HEK293 (cell line): Measurements from ENCODE around the gene RMP24.
A peak's percentile ranks its signal among the peaks of the same experiment; 100 is the strongest.

Source experiments
- BCL6B ChIP-seq: fragments of 450-650 bp; formaldehyde crosslinking; IDR thresholded peaks from 2 replicates; pipeline ENCODE4 v1.5.1; 2017; ENCODE audit warnings: missing biosample characterization, missing genetic modification characterization
- GLI2 ChIP-seq: fragments of 450-650 bp; formaldehyde crosslinking; IDR thresholded peaks from 2 replicates; pipeline ENCODE4; 2017; ENCODE audit warnings: missing biosample characterization, missing genetic modification characterization, low read depth, borderline replicate concordance
- GLI4 ChIP-seq: fragments of 450-650 bp; formaldehyde crosslinking; IDR thresholded peaks from 2 replicates; pipeline ENCODE4 v1.5.1; 2016; ENCODE audit warnings: missing biosample characterization, missing genetic modification characterization
- KLF1 ChIP-seq: fragments of 450-650 bp; formaldehyde crosslinking; IDR thresholded peaks from 2 replicates; pipeline ENCODE4 v1.5.1; 2016; ENCODE audit warnings: missing biosample characterization, missing genetic modification characterization
- SETDB1 ChIP-seq: IDR thresholded peaks from one replicate; pipeline ENCODE4 v1.6.1; 2017; ENCODE audit warnings: mild to moderate bottlenecking, low read length, moderate library complexity, mixed read lengths; ENCODE audit not compliant: insufficient read length
- TRIM28 ChIP-seq: IDR thresholded peaks from 2 replicates; pipeline ENCODE4 v1.6.1; 2011; ENCODE audit warnings: low read length, control low read depth, borderline replicate concordance
- YY2 ChIP-seq: fragments of 450-650 bp; formaldehyde crosslinking; IDR thresholded peaks from 2 replicates; pipeline ENCODE4 v1.5.1; 2016; ENCODE audit warnings: missing biosample characterization, missing genetic modification characterization
- ZBTB17 ChIP-seq: fragments of 450-650 bp; formaldehyde crosslinking; IDR thresholded peaks from 2 replicates; pipeline ENCODE4 v1.5.1; 2016; ENCODE audit warnings: missing biosample characterization, missing genetic modification characterization
- ZBTB20 ChIP-seq: fragments of 450-650 bp; formaldehyde crosslinking; IDR thresholded peaks from 2 replicates; pipeline ENCODE4 v1.5.1; 2016; ENCODE audit warnings: missing biosample characterization, missing genetic modification characterization
- ZBTB21 ChIP-seq: fragments of 450-650 bp; formaldehyde crosslinking; IDR thresholded peaks from 2 replicates; pipeline ENCODE4 v1.5.1; 2017; ENCODE audit warnings: missing biosample characterization, missing genetic modification characterization
- ZBTB26 ChIP-seq: fragments of 450-650 bp; formaldehyde crosslinking; optimal IDR thresholded peaks from 2 replicates; pipeline ENCODE3; 2016; ENCODE audit warnings: missing biosample characterization, mild to moderate bottlenecking, missing genetic modification characterization
- ZBTB8A ChIP-seq: fragments of 450-650 bp; formaldehyde crosslinking; IDR thresholded peaks from 2 replicates; pipeline ENCODE4 v1.5.1; 2016; ENCODE audit warnings: missing biosample characterization, missing genetic modification characterization
- ZFP37 ChIP-seq: fragments of 450-650 bp; formaldehyde crosslinking; IDR thresholded peaks from 2 replicates; pipeline ENCODE4 v1.5.1; 2016; ENCODE audit warnings: missing biosample characterization, missing genetic modification characterization
- ZNF157 ChIP-seq: fragments of 450-650 bp; formaldehyde crosslinking; IDR thresholded peaks from 2 replicates; pipeline ENCODE4 v1.5.1; 2016; ENCODE audit warnings: missing biosample characterization, missing genetic modification characterization
- ZNF175 ChIP-seq: fragments of 450-650 bp; formaldehyde crosslinking; IDR thresholded peaks from 2 replicates; pipeline ENCODE4 v1.5.1; 2016; ENCODE audit warnings: missing biosample characterization, missing genetic modification characterization
- ZNF19 ChIP-seq: fragments of 450-650 bp; formaldehyde crosslinking; IDR thresholded peaks from 2 replicates; pipeline ENCODE4; 2016; ENCODE audit warnings: missing biosample characterization, missing genetic modification characterization, low read depth
- ZNF223 ChIP-seq: fragments of 450-650 bp; formaldehyde crosslinking; IDR thresholded peaks from 2 replicates; pipeline ENCODE4 v1.5.1; 2016; ENCODE audit warnings: missing biosample characterization, missing genetic modification characterization
- ZNF239 ChIP-seq: fragments of 450-650 bp; formaldehyde crosslinking; IDR thresholded peaks from 2 replicates; pipeline ENCODE4 v1.5.1; 2016; ENCODE audit warnings: missing biosample characterization, missing genetic modification characterization
- ZNF266 ChIP-seq: fragments of 450-650 bp; formaldehyde crosslinking; IDR thresholded peaks from 2 replicates; pipeline ENCODE4 v1.5.1; 2016; ENCODE audit warnings: missing biosample characterization, missing genetic modification characterization, low read depth
- ZNF292 ChIP-seq: fragments of 450-650 bp; formaldehyde crosslinking; IDR thresholded peaks from 2 replicates; pipeline ENCODE4 v1.5.1; 2016; ENCODE audit warnings: low read depth, missing biosample characterization, missing genetic modification characterization, borderline replicate concordance
- ZNF302 ChIP-seq: fragments of 450-650 bp; formaldehyde crosslinking; IDR thresholded peaks from 2 replicates; pipeline ENCODE4 v1.5.1; 2016; ENCODE audit warnings: missing biosample characterization, missing genetic modification characterization, low read depth
- ZNF404 ChIP-seq: fragments of 450-650 bp; formaldehyde crosslinking; IDR thresholded peaks from 2 replicates; pipeline ENCODE4 v1.5.1; 2017; ENCODE audit warnings: missing biosample characterization, missing genetic modification characterization
- ZNF501 ChIP-seq: fragments of 450-650 bp; formaldehyde crosslinking; IDR thresholded peaks from 2 replicates; pipeline ENCODE4 v1.5.1; 2016; ENCODE audit warnings: missing biosample characterization, missing genetic modification characterization
- ZNF555 ChIP-seq: fragments of 450-650 bp; formaldehyde crosslinking; conservative IDR thresholded peaks from 2 replicates; pipeline ENCODE4 v1.5.1; 2017; ENCODE audit warnings: missing biosample characterization, mild to moderate bottlenecking, missing genetic modification characterization, inconsistent platforms
- ZNF571 ChIP-seq: fragments of 450-650 bp; formaldehyde crosslinking; IDR thresholded peaks from 2 replicates; pipeline ENCODE4 v1.5.0; 2017; ENCODE audit warnings: missing biosample characterization, missing genetic modification characterization
- ZNF704 ChIP-seq: fragments of 450-650 bp; formaldehyde crosslinking; IDR thresholded peaks from 2 replicates; pipeline ENCODE4 v1.5.1; 2016; ENCODE audit warnings: missing biosample characterization, missing genetic modification characterization
- ZNF837 ChIP-seq: fragments of 450-650 bp; formaldehyde crosslinking; IDR thresholded peaks from 2 replicates; pipeline ENCODE4 v1.5.1; 2016; ENCODE audit warnings: missing biosample characterization, missing genetic modification characterization
- TF ChIP-seq, protein P1 (sequence below): fragments of 450-650 bp; formaldehyde crosslinking; IDR thresholded peaks from 2 replicates; pipeline ENCODE4 v1.5.1; 2016; ENCODE audit warnings: missing biosample characterization, missing genetic modification characterization
- TF ChIP-seq, protein P2 (sequence below): fragments of 450-650 bp; formaldehyde crosslinking; IDR thresholded peaks from 2 replicates; pipeline ENCODE4 v1.5.1; 2016; ENCODE audit warnings: missing biosample characterization, missing genetic modification characterization
- TF ChIP-seq, protein P3 (sequence below): fragments of 450-650 bp; formaldehyde crosslinking; IDR thresholded peaks from 2 replicates; pipeline ENCODE4 v1.5.1; 2016; ENCODE audit warnings: missing biosample characterization, missing genetic modification characterization
- TF ChIP-seq, protein P4 (sequence below): fragments of 450-650 bp; formaldehyde crosslinking; IDR thresholded peaks from 2 replicates; pipeline ENCODE4 v1.5.1; 2017; ENCODE audit warnings: missing biosample characterization, missing genetic modification characterization

RMP24 gene

GRCh38 chr18:35972197-35973000 is at the start of gene RMP24 (continued):
- no peak for TF ChIP-seq BCL6B (tag by site-specific recombination)
- TF ChIP-seq ZFP37 (tag by site-specific recombination), result 0 out of 2 replicates have a peak, but pooled peaks have one; percentile 57
- no peak for TF ChIP-seq ZNF704 (tag by site-specific recombination)
- TF ChIP-seq ZNF555 (tag by site-specific recombination), result no peak
- peak; percentile 79 for TF ChIP-seq ZBTB17
- TF ChIP-seq ZBTB8A (tag by site-specific recombination), result peak; percentile 98
- peak; percentile 88 for TF ChIP-seq TRIM28
- TF ChIP-seq, protein P1, sequence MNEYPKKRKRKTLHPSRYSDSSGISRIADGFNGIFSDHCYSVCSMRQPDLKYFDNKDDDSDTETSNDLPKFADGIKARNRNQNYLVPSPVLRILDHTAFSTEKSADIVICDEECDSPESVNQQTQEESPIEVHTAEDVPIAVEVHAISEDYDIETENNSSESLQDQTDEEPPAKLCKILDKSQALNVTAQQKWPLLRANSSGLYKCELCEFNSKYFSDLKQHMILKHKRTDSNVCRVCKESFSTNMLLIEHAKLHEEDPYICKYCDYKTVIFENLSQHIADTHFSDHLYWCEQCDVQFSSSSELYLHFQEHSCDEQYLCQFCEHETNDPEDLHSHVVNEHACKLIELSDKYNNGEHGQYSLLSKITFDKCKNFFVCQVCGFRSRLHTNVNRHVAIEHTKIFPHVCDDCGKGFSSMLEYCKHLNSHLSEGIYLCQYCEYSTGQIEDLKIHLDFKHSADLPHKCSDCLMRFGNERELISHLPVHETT (tag by site-specific recombination), result 0 out of 2 replicates have a peak, but pooled peaks have one; percentile 39
- no peak for TF ChIP-seq GLI2
- TF ChIP-seq ZNF223, result no peak
- no peak for TF ChIP-seq ZNF266 (tag by site-specific recombination)
- peak; percentile 87 for TF ChIP-seq ZNF501 (tag by site-specific recombination)
- no peak for TF ChIP-seq SETDB1
- TF ChIP-seq ZNF19, result no peak
- no peak for TF ChIP-seq ZNF837
- no peak for TF ChIP-seq ZNF292 (tag by site-specific recombination)
- peak; percentile 68; the same call in 1 of the 2 replicates for TF ChIP-seq ZBTB20 (tag by site-specific recombination)
- TF ChIP-seq ZNF404 (tag by site-specific recombination), result no peak
- peak; percentile 60 for TF ChIP-seq ZBTB26 (tag by site-specific recombination)
- no peak for TF ChIP-seq ZNF157 (tag by site-specific recombination)
- no peak for TF ChIP-seq ZNF175
- TF ChIP-seq KLF1 (tag by site-specific recombination), result peak; percentile 86
- no peak for TF ChIP-seq ZNF571 (tag by site-specific recombination)
- TF ChIP-seq GLI4 (tag by site-specific recombination), result peak; percentile 76; the same call in 1 of the 2 replicates
- TF ChIP-seq ZBTB21 (tag by site-specific recombination), result no peak
- peak; percentile 37; the same call in 1 of the 2 replicates for TF ChIP-seq YY2 (tag by site-specific recombination)
- TF ChIP-seq, protein P2, sequence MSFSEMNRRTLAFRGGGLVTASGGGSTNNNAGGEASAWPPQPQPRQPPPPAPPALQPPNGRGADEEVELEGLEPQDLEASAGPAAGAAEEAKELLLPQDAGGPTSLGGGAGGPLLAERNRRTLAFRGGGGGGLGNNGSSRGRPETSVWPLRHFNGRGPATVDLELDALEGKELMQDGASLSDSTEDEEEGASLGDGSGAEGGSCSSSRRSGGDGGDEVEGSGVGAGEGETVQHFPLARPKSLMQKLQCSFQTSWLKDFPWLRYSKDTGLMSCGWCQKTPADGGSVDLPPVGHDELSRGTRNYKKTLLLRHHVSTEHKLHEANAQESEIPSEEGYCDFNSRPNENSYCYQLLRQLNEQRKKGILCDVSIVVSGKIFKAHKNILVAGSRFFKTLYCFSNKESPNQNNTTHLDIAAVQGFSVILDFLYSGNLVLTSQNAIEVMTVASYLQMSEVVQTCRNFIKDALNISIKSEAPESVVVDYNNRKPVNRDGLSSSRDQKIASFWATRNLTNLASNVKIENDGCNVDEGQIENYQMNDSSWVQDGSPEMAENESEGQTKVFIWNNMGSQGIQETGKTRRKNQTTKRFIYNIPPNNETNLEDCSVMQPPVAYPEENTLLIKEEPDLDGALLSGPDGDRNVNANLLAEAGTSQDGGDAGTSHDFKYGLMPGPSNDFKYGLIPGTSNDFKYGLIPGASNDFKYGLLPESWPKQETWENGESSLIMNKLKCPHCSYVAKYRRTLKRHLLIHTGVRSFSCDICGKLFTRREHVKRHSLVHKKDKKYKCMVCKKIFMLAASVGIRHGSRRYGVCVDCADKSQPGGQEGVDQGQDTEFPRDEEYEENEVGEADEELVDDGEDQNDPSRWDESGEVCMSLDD (tag by site-specific recombination), result peak; percentile 90
- TF ChIP-seq, protein P3, sequence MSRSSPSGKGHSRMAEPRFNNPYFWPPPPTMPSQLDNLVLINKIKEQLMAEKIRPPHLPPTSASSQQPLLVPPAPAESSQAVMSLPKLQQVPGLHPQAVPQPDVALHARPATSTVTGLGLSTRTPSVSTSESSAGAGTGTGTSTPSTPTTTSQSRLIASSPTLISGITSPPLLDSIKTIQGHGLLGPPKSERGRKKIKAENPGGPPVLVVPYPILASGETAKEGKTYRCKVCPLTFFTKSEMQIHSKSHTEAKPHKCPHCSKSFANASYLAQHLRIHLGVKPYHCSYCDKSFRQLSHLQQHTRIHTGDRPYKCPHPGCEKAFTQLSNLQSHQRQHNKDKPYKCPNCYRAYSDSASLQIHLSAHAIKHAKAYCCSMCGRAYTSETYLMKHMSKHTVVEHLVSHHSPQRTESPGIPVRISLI (tag by site-specific recombination), result no peak
- no peak for TF ChIP-seq ZNF302 (tag by site-specific recombination)
- TF ChIP-seq, protein P4, sequence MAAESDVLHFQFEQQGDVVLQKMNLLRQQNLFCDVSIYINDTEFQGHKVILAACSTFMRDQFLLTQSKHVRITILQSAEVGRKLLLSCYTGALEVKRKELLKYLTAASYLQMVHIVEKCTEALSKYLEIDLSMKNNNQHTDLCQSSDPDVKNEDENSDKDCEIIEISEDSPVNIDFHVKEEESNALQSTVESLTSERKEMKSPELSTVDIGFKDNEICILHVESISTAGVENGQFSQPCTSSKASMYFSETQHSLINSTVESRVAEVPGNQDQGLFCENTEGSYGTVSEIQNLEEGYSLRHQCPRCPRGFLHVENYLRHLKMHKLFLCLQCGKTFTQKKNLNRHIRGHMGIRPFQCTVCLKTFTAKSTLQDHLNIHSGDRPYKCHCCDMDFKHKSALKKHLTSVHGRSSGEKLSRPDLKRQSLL, result peak; percentile 93
- no peak for TF ChIP-seq ZNF239 (tag by site-specific recombination)
